Activated CD8-positive, alpha-beta T cell treated with anti-CD3 and anti-CD28 coated beads for 36 hours (primary cell): ENCODE results near the gene SMURF1. TPM values are rescaled to one million over a fixed set of nuclear protein-coding genes. Genes with fewer than 3 reads are reported as not detected.

Source experiments
- ATAC-seq: fragments of 200-7000 bp; cut with Tn5 transposase; one replicate; pipeline ENCODE4 v1.10.0; 2021; ENCODE audit warnings: mild to moderate bottlenecking, moderate library complexity
- CTCF ChIA-PET: fragments of 350-600 bp; sonication (Branson Sonifier 250); formaldehyde crosslinking; loops from one replicate; lab custom pipeline; 2021; ENCODE audit warnings: antibody characterized with exemption; lab: Charles Lee
- POLR2A ChIA-PET: fragments of 350-600 bp; sonication (Branson Sonifier 250); formaldehyde crosslinking; loops from one replicate; lab custom pipeline; 2021; ENCODE audit warnings: antibody characterized with exemption; lab: Charles Lee
- DNase-seq: peaks from one replicate; pipeline ENCODE4 v3.0.0-alpha.2; 2020
- H3K27ac Mint-ChIP-seq: one replicate; pipeline ENCODE4 v1.8.0; 2021; ENCODE audit warnings: mild to moderate bottlenecking, mixed read lengths
- H3K27me3 Mint-ChIP-seq: one replicate; pipeline ENCODE4 v1.8.0; 2021; ENCODE audit warnings: mixed read lengths
- H3K36me3 Mint-ChIP-seq: one replicate; pipeline ENCODE4 v1.8.0; 2021; ENCODE audit warnings: low read depth, mixed read lengths
- H3K4me1 Mint-ChIP-seq: one replicate; pipeline ENCODE4 v1.8.0; 2021; ENCODE audit warnings: low read depth, mixed read lengths
- H3K4me3 Mint-ChIP-seq: one replicate; pipeline ENCODE4 v1.8.0; 2021; ENCODE audit warnings: mild to moderate bottlenecking, moderate library complexity, mixed read lengths
- H3K9me3 Mint-ChIP-seq: one replicate; pipeline ENCODE4 v1.8.0; 2021; ENCODE audit warnings: mixed read lengths
- intact Hi-C: fragments of 100-400 bp; cut with micrococcal nuclease; formaldehyde crosslinking; loops from one replicate; pipeline ENCODE4 v1.10.0; 2022
- total RNA-seq, 2 experiments: library from RNA; stranded (reverse); gene quantifications; one replicate each; pipeline ENCODE4 v1.2.3, GENCODE V29; 2021
- TF ChIP-seq, protein P1 (sequence below): fragments of 200-600 bp; IDR thresholded peaks from one replicate; pipeline ENCODE4 v1.8.0; 2022; ENCODE audit warnings: antibody characterized with exemption, mild to moderate bottlenecking

The SMURF1 gene
- total RNA-seq, 2 experiments from 2014 or later, result 8.3 to 9.4 TPM

DNA sequence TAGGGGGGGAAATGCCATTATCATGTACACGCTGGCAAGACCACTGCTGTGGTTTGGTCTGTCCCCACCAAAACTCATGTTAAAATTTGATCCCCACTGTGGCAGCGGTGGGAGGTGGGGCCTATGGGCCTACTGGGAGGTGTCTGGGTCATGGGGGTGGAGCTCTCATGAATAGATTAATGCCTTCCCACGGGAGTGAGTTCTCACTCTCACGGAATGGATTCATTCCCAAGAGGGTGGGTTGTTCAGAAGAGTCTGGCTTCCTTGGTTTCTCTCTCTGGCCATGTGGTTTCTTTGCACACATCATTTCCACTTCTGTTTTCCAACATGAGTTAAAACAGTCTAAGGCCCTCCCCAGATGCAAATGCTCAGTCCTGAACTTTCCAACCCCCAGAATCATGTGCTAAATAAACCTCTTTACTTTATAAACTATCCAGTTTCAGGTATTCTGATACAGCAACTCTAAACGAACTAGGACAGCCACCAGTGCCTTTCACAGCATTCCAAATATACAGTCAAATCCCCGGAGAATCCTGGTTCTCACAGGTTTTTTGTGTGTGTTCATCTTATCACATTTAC, 44.3 kb downstream of the SMURF1 start:
- H3K4me3 Mint-ChIP-seq, result no peak overlapping the region
- ChIA-PET CTCF (interaction anchor here (0.6 kb wide), 1 partner anchor 10 kb away, joined by 3 read pairs; no protein-coding TSS in a partner anchor), POLR2A (no interaction called here)
- peaks cover 40% of the 10 kb centered on the region for H3K4me1 Mint-ChIP-seq
- TF ChIP-seq, protein P1, sequence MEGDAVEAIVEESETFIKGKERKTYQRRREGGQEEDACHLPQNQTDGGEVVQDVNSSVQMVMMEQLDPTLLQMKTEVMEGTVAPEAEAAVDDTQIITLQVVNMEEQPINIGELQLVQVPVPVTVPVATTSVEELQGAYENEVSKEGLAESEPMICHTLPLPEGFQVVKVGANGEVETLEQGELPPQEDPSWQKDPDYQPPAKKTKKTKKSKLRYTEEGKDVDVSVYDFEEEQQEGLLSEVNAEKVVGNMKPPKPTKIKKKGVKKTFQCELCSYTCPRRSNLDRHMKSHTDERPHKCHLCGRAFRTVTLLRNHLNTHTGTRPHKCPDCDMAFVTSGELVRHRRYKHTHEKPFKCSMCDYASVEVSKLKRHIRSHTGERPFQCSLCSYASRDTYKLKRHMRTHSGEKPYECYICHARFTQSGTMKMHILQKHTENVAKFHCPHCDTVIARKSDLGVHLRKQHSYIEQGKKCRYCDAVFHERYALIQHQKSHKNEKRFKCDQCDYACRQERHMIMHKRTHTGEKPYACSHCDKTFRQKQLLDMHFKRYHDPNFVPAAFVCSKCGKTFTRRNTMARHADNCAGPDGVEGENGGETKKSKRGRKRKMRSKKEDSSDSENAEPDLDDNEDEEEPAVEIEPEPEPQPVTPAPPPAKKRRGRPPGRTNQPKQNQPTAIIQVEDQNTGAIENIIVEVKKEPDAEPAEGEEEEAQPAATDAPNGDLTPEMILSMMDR, result no peak
- no peak overlapping the region for H3K27ac Mint-ChIP-seq
- intact Hi-C loops, result no loop called here
- peaks cover 28% of the 10 kb centered on the region for H3K36me3 Mint-ChIP-seq
- no peaks in the 10 kb centered on the region for H3K27me3 Mint-ChIP-seq
- ATAC-seq (no peak), DNase-seq (no peak)
- H3K9me3 Mint-ChIP-seq, result peaks cover 16% of the 10 kb centered on the region

DNA sequence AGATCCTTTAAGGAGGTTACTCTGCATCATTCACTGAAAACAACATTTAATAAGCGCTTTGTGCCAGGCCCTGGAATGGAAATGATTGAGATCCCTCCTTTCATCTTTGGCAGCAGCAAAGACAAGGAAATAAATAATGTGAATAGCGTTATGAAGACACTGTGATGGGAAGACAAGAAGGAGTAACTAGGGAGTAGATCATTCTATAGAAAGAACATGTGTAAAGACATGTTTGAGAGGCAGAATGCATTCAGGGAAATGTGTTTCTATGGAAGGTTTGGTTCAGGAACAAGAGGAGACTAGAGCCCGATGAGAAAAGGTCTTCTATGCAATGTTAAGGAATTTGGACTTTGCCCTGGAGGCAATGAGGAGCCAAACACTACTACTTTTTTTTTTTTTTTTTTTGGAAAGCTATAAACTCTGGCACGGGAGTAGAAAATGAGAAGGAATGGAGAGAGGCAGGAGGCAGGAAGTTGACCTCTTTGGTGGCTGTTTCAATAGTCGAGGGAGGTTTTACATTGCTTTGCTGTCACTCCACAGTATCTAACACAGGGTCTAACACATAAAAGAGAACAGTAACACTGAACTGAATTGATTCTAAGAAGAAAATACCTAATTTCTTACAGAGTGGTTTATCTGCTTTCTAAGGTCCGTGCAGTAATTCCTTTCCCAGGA, 44.9 kb downstream of the SMURF1 start:
- POLR2A ChIA-PET, result no interaction called here

DNA sequence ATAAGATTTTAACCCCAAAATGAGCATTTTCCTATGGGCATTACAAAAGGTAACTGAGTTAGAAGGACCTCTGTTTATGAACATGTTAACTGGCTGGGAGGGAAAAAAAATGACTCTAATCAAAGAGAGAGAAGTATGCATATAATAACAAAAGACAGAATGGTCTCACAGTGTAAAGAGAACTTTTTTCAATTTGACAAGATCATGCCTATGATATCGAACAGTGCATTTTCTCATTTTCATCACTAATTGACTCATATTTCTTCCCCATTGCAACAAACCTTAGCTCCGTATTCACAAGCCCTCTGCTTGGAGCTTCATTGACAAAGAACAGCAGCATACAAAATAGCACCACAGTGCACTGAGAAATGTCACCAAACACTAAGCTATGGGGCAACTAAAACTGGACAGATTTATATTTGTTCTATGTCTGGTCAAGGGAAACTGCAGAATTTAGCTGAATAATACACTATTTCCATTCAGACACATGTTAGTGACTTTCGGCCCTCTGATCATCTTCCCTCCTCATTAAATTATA, 45.6 kb downstream of the SMURF1 start:
- no peak overlapping the region for H3K27ac Mint-ChIP-seq
- peaks cover 16% of the 10 kb centered on the region for H3K9me3 Mint-ChIP-seq
- ChIA-PET CTCF (no interaction called here), POLR2A (no interaction called here)
- ATAC-seq (no peak), DNase-seq (no peak)
- H3K27me3 Mint-ChIP-seq, result no peaks in the 10 kb centered on the region
- TF ChIP-seq, protein P1, result no peak
- intact Hi-C loops, result no loop called here
- no peak overlapping the region for H3K4me3 Mint-ChIP-seq
- H3K36me3 Mint-ChIP-seq, result peaks cover 28% of the 10 kb centered on the region
- peaks cover 36% of the 10 kb centered on the region for H3K4me1 Mint-ChIP-seq

More for the DNA sequence above, 44.9 kb downstream of the SMURF1 start:
- Mint-ChIP-seq H3K27me3 (no peaks in the 10 kb centered on the region), H3K9me3 (peaks cover 16% of the 10 kb centered on the region), H3K4me1 (peaks cover 41% of the 10 kb centered on the region), H3K36me3 (peaks cover 28% of the 10 kb centered on the region), H3K4me3 (no peak overlapping the region), H3K27ac (no peak overlapping the region)
- TF ChIP-seq, protein P1, result no peak
- DNase-seq (no peak), ATAC-seq (no peak)
- CTCF ChIA-PET, result interaction anchor here (0.6 kb wide), 1 partner anchor 11 kb away, joined by 3 read pairs; no protein-coding TSS in a partner anchor
- intact Hi-C loops, result no loop called here

DNA sequence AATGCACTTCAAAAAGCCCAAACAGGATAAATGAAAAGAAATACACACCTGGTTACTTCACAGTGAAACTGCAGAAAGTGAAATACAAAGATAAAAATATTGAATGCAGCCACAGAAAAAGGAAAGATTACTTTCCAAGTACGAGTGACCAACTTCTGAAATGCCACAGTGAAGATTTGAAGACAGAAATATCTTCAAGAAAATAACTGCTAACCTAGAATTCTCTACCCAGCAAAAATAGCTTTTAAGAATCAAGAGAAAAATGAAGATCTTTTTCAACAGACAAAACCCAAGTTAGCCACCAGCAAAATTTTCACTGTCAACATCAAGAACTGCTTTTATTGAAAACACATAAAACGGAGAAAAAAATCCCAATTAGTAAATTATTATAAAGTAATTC, 46.2 kb downstream of the SMURF1 start:
- intact Hi-C loops, result no loop called here
- CTCF ChIA-PET, result no interaction called here
- TF ChIP-seq, protein P1, result no peak
- ATAC-seq (no peak), DNase-seq (no peak)
- peaks cover 30% of the 10 kb centered on the region for H3K4me1 Mint-ChIP-seq
- peaks cover 16% of the 10 kb centered on the region for H3K9me3 Mint-ChIP-seq
- H3K4me3 Mint-ChIP-seq, result no peak overlapping the region
- no peaks in the 10 kb centered on the region for H3K27me3 Mint-ChIP-seq
- POLR2A ChIA-PET, result no interaction called here
- no peak overlapping the region for H3K27ac Mint-ChIP-seq
- peaks cover 28% of the 10 kb centered on the region for H3K36me3 Mint-ChIP-seq
